Measurements from ENCODE around the gene SPINDOC. TPM values are rescaled to one million over a fixed set of nuclear protein-coding genes. Genes with fewer than 3 reads are reported as not detected.
A peak's percentile ranks its signal among the peaks of the same experiment; 100 is the strongest.

The SPINDOC gene
- total RNA-seq, 1 donor from 2014 or later: 32.2 TPM

- TF ChIP-seq, protein P1, sequence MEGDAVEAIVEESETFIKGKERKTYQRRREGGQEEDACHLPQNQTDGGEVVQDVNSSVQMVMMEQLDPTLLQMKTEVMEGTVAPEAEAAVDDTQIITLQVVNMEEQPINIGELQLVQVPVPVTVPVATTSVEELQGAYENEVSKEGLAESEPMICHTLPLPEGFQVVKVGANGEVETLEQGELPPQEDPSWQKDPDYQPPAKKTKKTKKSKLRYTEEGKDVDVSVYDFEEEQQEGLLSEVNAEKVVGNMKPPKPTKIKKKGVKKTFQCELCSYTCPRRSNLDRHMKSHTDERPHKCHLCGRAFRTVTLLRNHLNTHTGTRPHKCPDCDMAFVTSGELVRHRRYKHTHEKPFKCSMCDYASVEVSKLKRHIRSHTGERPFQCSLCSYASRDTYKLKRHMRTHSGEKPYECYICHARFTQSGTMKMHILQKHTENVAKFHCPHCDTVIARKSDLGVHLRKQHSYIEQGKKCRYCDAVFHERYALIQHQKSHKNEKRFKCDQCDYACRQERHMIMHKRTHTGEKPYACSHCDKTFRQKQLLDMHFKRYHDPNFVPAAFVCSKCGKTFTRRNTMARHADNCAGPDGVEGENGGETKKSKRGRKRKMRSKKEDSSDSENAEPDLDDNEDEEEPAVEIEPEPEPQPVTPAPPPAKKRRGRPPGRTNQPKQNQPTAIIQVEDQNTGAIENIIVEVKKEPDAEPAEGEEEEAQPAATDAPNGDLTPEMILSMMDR (IDR thresholded peaks at IDR 0.05): no peak
- Mint-ChIP-seq H3K4me3 (ENCODE audit: unreplicated experiment) (no peak overlapping the region), H3K9me3 (ENCODE audit: low read depth) (no peaks in the 10 kb centered on the region), H3K27ac (ENCODE audit: unreplicated experiment) (no peak overlapping the region), H3K27me3 (ENCODE audit: low read depth) (no peaks in the 10 kb centered on the region), H3K36me3 (ENCODE audit: low read depth) (peaks cover 2% of the 10 kb centered on the region), H3K4me1 (ENCODE audit: low read depth) (peaks cover 5% of the 10 kb centered on the region)
- no peak for DNase-seq (ENCODE audit: low spot score)
Observed at GRCh38 chr11:63833048-63833447, 19.8 kb downstream of the SPINDOC start.

GRCh38 chr11:63834535-63835157 lies 21.4 kb downstream of the SPINDOC start:
- H3K4me1 Mint-ChIP-seq (ENCODE audit: low read depth): peaks cover 10% of the 10 kb centered on the region
- H3K36me3 Mint-ChIP-seq (ENCODE audit: low read depth): no peaks in the 10 kb centered on the region
- H3K4me3 Mint-ChIP-seq (ENCODE audit: unreplicated experiment): no peak overlapping the region
- H3K9me3 Mint-ChIP-seq (ENCODE audit: low read depth): no peaks in the 10 kb centered on the region
- no peak overlapping the region for H3K27ac Mint-ChIP-seq (ENCODE audit: unreplicated experiment)
- TF ChIP-seq, protein P1 (IDR thresholded peaks at IDR 0.05): no peak
- DNase-seq (ENCODE audit: low spot score): peak; percentile 33
- H3K27me3 Mint-ChIP-seq (ENCODE audit: low read depth): no peaks in the 10 kb centered on the region

- Mint-ChIP-seq H3K27me3 (ENCODE audit: low read depth) (no peaks in the 10 kb centered on the region), H3K4me1 (ENCODE audit: low read depth) (peaks cover 15% of the 10 kb centered on the region), H3K36me3 (ENCODE audit: low read depth) (no peaks in the 10 kb centered on the region), H3K4me3 (ENCODE audit: unreplicated experiment) (no peak overlapping the region), H3K27ac (ENCODE audit: unreplicated experiment) (no peak overlapping the region), H3K9me3 (ENCODE audit: low read depth) (no peaks in the 10 kb centered on the region)
- TF ChIP-seq, protein P1 (IDR thresholded peaks at IDR 0.05): no peak
- DNase-seq (ENCODE audit: low spot score): peak; percentile 60
Observed at GRCh38 chr11:63835158-63835545, 21.9 kb downstream of the SPINDOC start.

DNA sequence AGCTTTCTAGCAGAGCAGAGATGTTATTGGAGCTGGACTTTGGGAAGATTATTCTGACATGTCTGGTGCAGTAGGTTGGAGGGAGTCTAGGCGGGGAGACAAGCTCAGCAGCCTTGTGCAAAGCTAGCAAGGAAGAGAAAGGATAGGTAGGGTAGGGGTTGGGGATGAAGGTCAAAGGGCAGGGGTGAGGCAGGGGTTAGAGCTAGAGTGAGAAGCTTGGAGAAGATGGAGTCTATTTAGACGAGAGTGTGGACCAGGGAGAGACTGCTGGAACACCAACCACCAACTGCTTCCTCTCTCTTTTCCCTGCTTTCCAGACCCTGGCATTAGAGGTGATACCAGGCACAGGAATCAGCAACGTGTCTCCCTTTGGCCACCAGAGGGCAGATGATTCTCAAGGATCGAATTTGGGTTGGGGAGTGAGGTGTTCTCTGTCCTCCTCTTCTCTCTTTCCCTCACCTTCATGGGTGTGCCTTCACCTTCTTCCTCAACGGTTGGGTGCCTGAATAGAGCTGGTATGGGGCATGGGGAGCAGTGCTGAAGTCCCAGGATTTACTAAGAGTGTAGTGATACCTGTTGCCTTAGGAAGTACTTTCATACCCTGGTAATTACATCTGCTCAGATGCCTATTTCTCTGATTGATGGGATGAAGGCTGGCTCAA lies 23.9 kb downstream of the SPINDOC start:
- no peaks in the 10 kb centered on the region for H3K36me3 Mint-ChIP-seq (ENCODE audit: low read depth)
- peaks cover 34% of the 10 kb centered on the region for H3K4me1 Mint-ChIP-seq (ENCODE audit: low read depth)
- H3K9me3 Mint-ChIP-seq (ENCODE audit: low read depth): no peaks in the 10 kb centered on the region
- no peak overlapping the region for H3K4me3 Mint-ChIP-seq (ENCODE audit: unreplicated experiment)
- no peak overlapping the region for H3K27ac Mint-ChIP-seq (ENCODE audit: unreplicated experiment)
- H3K27me3 Mint-ChIP-seq (ENCODE audit: low read depth): no peaks in the 10 kb centered on the region
- TF ChIP-seq, protein P1 (IDR thresholded peaks at IDR 0.05): peak; percentile 92
- peak; percentile 38 for DNase-seq (ENCODE audit: low spot score)

GRCh38 chr11:63837739-63838138 lies 24.5 kb downstream of the SPINDOC start:
- H3K27ac Mint-ChIP-seq (ENCODE audit: unreplicated experiment): no peak overlapping the region
- H3K4me1 Mint-ChIP-seq (ENCODE audit: low read depth): peaks cover 39% of the 10 kb centered on the region
- H3K4me3 Mint-ChIP-seq (ENCODE audit: unreplicated experiment): no peak overlapping the region
- TF ChIP-seq, protein P1 (IDR thresholded peaks at IDR 0.05): no peak
- H3K9me3 Mint-ChIP-seq (ENCODE audit: low read depth): no peaks in the 10 kb centered on the region
- DNase-seq (ENCODE audit: low spot score): peak; percentile 30
- H3K27me3 Mint-ChIP-seq (ENCODE audit: low read depth): no peaks in the 10 kb centered on the region
- H3K36me3 Mint-ChIP-seq (ENCODE audit: low read depth): no peaks in the 10 kb centered on the region
